ENCODE data around the gene HSDL1.
"Not testable (repeated sequence)": the region's sequence is repeated elsewhere in the genome, so short reads cannot be mapped to it uniquely, and the experiment has no call there.

HSDL1 gene

DNA sequence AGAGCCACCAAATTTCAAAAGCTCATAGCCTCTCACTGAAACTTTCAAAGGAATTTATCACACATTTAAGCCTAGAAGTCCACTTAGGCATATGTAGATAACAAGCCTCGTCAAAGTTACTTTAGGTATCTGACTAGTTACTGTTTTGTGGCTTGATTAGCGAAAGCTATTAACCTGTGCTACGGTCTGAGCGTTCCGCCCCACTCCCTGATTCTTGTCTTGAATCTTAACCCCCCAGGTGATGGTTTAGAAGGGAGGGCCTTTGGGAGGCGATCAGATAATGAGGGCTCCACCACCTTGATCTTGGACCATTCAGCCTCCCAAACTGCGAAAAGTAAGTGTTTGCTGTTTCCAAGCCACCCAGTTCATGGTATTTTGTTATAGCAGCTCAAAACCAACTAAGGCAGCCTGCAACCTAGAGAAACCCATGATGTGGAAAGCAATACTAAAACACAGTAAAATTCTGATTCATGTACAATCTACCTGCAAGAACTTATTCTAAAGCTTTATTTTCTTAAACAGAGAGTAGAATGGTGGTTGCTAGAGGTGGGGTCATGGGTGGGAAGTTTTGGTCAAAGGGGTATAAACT lies 7.1 kb downstream of the HSDL1 start:
- no peak for DNase-seq

- no peak for DNase-seq
These were observed 7.7 kb downstream of the HSDL1 start for GRCh38 chr16:84137287-84137686.

- no peak for DNase-seq
These were observed 8.4 kb downstream of the HSDL1 start for GRCh38 chr16:84136331-84137125.

DNA sequence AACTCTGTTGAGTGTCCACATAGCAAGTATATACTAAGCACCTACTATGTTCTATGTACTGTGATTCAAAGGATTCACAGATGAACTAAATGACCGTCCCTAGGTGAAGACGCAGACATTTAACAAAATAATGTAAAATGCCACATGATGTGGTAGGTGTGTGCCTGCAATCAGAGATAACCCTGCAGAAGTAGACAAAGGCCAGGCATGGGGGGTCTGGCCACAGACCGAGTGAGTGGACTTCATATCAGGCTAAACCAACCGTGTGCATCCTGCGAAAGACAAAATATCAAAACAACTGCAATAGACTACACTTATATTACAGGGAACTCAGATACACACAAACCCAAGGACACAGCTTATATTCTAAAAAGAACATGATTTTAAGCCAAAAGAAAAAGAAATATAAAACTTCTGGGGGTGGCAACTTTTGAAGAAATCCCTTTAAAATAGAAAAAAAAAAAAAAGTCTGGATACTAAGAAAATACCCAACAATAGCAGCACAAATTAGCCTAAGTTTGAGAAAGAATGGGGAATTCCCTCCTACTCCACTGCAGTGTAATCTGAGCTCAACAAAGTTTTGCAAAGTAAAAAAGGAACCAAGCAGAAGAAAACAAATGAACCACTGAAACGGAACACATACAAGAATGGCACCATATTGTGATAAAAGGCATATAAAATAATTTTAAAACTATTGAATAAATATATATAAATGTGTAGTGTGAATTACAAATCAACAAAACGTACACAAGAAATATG lies 12.3 kb downstream of the HSDL1 start:
- DNase-seq, result no peak

GRCh38 chr16:84131117-84131516 lies 13.9 kb downstream of the HSDL1 start:
- DNase-seq, result no peak

- no peak for DNase-seq
These were observed 20.5 kb downstream of the HSDL1 start for GRCh38 chr16:84124257-84125073.

- no peak for DNase-seq
These were observed 24.0 kb downstream of the HSDL1 start for GRCh38 chr16:84121007-84121406.

DNA sequence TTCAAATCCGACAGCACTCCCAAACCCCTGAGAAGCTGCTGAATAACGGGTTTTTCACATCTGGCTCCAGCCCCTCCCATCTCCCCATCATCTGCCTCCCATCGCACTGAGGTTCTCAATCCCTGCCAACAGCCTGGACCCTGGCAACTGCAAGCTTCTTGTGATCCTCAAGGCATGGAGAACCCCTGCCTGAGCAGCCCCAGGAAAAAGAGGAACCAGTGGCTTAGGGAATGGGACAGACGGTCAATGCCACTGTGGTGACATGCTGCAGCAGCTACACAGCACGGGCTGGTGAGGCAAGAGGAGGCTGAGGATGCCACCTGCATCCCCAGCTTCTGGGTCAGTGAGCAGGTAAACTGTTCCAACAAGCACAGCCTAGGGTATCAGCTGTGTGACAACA lies 25.0 kb downstream of the HSDL1 start:
- DNase-seq, result no peak

GRCh38 chr16:84119368-84119767 lies 25.6 kb downstream of the HSDL1 start:
- no peak for DNase-seq

DNA sequence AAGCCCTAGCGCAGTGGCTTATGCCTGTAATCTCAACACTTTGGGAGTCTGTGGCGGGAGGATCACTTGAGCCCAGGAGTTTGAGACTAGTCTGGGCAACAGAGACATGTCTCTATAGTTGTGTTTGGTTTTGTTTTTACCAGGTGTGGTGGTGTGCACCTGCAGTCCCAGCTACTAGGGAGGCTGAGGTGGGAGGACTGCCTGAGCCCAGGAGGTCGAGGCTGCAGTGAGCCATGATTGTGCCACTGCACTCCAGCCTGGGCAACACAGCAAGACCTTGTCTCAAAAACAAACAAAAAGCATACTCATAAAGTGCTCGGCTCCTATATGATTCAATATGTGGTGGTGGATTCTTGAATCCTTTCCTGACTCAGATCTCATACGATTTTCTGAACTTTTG lies 26.7 kb downstream of the HSDL1 start:
- not testable (repeated sequence) for DNase-seq

DNA sequence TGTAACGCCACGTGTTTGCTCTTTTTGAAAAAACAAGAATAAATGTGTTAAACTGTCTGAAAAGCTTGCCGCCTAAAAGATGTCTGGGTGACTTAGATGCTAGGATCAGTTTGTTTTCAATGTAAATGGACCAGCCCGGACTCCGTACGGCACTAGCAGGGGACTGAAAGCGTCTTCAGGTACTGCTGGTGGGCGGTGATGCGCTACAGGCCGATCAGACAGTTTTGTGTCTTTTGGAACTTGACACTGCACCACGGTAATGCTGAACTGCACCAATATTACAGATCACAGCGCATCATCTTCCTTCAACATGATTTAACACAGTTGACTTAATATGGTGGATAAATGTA lies 27.5 kb downstream of the HSDL1 start:
- peak; percentile 35 for DNase-seq

GRCh38 chr16:84116720-84117493 lies 28.1 kb downstream of the HSDL1 start, which contains the start of gene MBTPS1:
Gene MBTPS1 (minus strand): TSS chr16:84116942. CDS start chr16:84101783, 15,159 bp downstream.
- DNase-seq, result peak; percentile 99

- DNase-seq, result no peak
These were observed 28.9 kb downstream of the HSDL1 start for GRCh38 chr16:84115919-84116719.

DNA sequence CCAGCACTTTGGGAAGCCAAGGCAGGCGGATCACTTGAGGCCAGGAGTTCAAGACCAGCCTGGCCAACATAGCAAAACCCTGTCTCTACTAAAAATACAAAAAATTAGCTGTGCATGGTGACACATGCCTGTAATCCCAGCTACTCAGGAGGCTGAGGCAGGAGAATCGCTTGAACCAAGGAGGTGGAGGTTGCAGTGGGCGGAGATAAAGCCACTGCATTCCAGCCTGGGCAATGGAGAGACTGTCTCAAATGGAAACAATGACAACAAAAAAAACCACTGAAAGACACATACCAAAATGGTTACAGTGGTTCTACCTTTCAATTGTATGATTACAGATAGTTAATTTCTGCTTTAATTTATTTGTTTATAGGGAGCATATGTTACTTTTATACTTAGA lies 33.0 kb downstream of the HSDL1 start:
- not testable (repeated sequence) for DNase-seq

- no peak for DNase-seq
These were observed 33.5 kb downstream of the HSDL1 start for GRCh38 chr16:84111525-84111924.

DNA sequence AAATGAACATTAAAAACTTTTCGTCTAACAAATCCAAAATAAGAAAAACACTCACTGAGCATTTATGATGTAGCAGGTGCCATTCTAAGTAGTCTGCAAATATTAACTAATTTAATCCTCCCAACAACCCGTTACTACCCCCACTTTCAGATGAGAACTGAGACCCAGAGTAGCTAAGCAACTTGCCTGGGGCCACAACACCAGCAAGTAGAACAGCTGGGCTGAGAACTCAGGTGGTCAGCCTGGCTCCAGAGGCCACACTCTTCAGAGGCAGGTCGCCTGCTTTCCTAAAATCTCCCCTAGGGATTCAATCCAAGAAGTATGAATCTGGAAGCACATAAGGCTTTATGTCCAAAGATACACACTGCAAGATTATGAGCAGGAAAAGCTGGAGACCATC lies 34.5 kb downstream of the HSDL1 start:
- no peak for DNase-seq

DNA sequence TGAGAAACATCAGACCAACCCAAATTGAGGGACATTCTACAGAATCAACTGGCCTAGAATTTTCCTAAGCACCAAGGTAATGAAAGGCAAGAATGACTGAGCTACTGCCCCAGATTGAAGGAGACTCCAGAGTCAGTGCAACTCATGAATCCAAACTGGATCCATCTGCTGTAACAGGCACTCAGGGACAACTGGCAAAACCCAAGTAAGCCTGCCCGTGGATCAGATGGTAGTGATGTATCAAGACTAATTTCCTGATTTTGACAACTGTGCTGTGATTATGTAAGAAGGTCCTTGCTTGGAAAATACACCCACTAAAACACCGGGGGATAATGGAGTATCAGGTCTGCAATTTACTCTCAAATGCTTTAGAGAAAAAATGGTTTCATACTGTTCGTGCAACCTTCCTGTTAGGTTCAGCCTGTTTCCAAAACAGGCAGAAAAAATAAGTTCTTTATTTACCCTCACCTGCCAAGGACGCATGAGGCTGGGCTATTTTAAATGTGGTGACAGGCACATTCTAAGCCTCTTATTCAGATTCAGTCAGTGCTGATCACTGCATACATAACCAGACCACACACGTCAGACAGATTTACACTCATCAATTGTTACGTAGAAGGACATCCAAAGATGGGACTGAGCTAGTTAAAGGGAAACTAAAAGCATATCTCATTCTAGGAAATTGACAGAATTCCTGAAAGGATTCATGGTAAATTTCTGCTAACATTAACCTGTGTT lies 35.2 kb downstream of the HSDL1 start:
- DNase-seq, result no peak

DNA sequence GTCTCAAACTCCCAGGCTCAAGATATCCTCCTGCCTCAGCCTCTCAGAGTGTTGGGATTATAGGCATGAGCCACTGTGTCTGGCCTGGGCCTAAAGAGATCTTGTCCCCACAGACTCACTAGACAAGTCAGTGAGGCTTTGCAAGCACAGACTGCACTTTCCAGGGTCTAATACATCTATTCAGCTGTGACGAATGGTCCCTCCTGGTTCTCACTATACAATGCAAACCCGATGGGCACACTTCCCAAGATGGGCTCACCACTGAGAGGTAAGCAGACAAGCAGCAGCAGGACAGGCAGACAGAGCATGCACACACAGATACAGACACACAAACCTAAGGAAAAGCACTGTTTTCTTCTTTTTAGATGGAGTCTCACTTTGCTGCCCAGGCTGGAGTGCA lies 37.1 kb downstream of the HSDL1 start:
- DNase-seq, result no peak

DNA sequence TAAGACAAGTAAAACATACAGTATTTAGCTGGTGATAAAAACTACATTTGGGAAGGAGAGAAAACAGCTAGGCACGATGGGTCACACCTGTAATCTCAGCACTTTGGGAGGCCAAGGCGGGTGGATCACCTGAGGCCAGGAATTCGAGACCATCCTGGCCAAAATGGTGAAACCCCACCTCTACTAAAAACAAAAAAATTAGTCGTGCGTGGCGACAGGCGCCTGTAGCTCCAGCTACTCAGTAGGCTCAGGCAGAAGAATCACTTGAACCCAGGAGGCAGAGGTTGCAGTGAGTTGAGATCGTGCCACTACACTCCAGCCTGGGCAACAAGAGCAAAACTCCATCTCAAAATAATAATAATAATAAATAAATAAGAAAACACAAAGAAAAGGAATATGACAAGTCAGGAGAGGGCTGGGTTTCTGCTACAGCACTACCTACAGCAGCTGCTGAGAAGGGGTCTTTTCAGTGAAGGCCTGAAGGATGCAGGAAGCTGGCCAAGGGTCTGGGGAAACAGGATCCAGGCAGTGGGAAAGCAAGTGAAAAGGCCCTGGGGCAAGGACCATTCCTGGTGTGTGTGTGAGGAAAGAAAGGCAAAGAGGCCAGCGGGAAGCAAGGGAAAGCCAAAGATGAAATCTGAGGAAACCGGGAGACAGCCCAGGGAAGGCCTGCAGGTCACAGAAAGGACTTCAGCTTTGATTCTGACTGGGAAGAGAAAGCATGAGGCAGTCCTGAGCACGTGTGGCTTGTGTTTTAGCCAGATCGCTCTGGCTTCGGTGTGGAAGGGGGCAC lies 38.8 kb downstream of the HSDL1 start:
- DNase-seq, result no peak

DNA sequence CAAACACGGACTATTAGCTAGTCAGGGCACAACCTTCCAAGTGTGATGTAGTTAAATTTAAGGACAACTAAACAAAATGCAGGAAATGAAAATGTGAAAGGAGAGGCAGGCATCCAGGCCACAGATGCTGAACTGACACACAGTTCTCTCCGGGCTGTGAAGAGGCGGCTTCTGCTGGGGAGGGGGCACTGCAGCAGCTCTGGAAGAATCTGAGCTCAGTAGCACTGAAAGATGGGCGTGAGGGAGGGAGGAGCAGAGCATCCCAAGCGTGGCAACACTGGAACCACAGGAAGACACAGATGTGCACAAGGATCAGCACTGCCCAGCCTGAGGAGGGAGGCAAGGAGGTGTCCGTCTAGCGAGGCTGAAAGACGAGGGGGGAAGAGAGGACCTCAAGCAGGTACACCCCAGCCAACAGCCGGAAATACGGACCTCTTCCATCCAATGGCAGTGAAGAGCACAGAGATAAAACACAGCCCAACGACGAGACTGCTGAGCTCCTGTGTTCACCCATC lies 39.6 kb downstream of the HSDL1 start:
- no peak for DNase-seq

Measured in activated CD8-positive, alpha-beta memory T cell treated with anti-CD3 and anti-CD28 coated beads, Interleukin-2, amount 50 U/mL, for 4 hours (primary cell).